Suprapubic skin (tissue), 3 donors: ENCODE measurements around the gene TMEM248.

ENCODE experiments used
- CTCF ChIP-seq, 2 donors: fragments of 200-600 bp in 1 of 2; fragments of 450-650 bp in 1 of 2; sonication (generic) in 1 of 2; IDR thresholded peaks; one replicate each; pipeline ENCODE4 v1.5.1; 2016 to 2019; ENCODE audit warnings: antibody characterized with exemption in 2 of 2, mild to moderate bottlenecking in 1 of 2, moderate library complexity in 1 of 2
- EP300 ChIP-seq: sonication (generic); formaldehyde crosslinking; IDR thresholded peaks from one replicate; pipeline ENCODE4 v1.6.1; 2017; ENCODE audit warnings: antibody characterized with exemption
- POLR2A ChIP-seq, 2 donors: fragments of 450-650 bp; IDR thresholded peaks; one replicate each; pipeline ENCODE4 v1.6.1; 2017; ENCODE audit warnings: antibody characterized with exemption in 2 of 2, mild to moderate bottlenecking in 2 of 2, moderate library complexity in 2 of 2

GRCh38 chr7:66933469-66933868, 12.4 kb downstream of the TMEM248 start:
- TF ChIP-seq CTCF (IDR thresholded peaks at IDR 0.05) = no peak
- no peak for TF ChIP-seq POLR2A (IDR thresholded peaks at IDR 0.05)
- TF ChIP-seq EP300 = no peak
